Kidney (tissue), 14 donors: ENCODE data around the gene RAD23A. TPM values are rescaled to one million over a fixed set of nuclear protein-coding genes. Genes with fewer than 3 reads are reported as not detected.
"Not testable (repeated sequence)": the region's sequence is repeated elsewhere in the genome, so short reads cannot be mapped to it uniquely, and the experiment has no call there.

ENCODE experiments used
- DNase-seq, 5 donors: peaks; one replicate each; pipeline ENCODE4 v3.0.0-alpha.2; 2013 to 2020
- FAIRE-seq: peaks from 2 replicates; lab custom pipeline; 2012; peaks lifted over from hg19 to GRCh38; lab: Jason Lieb, UNC
- H3K27ac ChIP-seq, 2 donors: one replicate each; pipeline ENCODE4 v1.7.0; 2013; ENCODE audit warnings: low read depth in 2 of 2, low read length in 2 of 2, inconsistent platforms in 1 of 2
- H3K27me3 ChIP-seq: one replicate; pipeline ENCODE4 v1.7.1; 2013; ENCODE audit warnings: low read length, inconsistent platforms; ENCODE audit not compliant: control insufficient read depth, insufficient read depth
- H3K36me3 ChIP-seq, 3 donors: one replicate each; pipeline versions ENCODE4 v1.7.0 to v1.7.1; 2013; ENCODE audit warnings: low read length in 3 of 3, control low read depth in 1 of 3, inconsistent platforms in 1 of 3; ENCODE audit not compliant: insufficient read depth in 3 of 3, control insufficient read depth in 2 of 3
- H3K4me1 ChIP-seq, 3 donors: one replicate each; pipeline versions ENCODE4 v1.7.0 to v1.7.1; 2013; ENCODE audit warnings: low read length in 3 of 3, inconsistent platforms in 1 of 3, low read depth in 1 of 3; ENCODE audit not compliant: control insufficient read depth in 2 of 3, insufficient read depth in 2 of 3
- H3K4me3 ChIP-seq, 3 donors: one replicate each; pipeline versions ENCODE4 v1.7.0 to v1.8.1; 2013; ENCODE audit warnings: low read length in 3 of 3, control low read depth in 1 of 3, inconsistent platforms in 1 of 3
- H3K9ac ChIP-seq, 3 donors: one replicate each; pipeline versions ENCODE4 v1.7.0 to v1.7.1; 2013; ENCODE audit warnings: low read length in 3 of 3, control low read depth in 1 of 3, inconsistent platforms in 1 of 3
- H3K9me3 ChIP-seq, 3 donors: one replicate each; pipeline versions ENCODE4 v1.7.0 to v1.7.1; 2013; ENCODE audit warnings: low read length in 3 of 3, control low read depth in 1 of 3, inconsistent platforms in 1 of 3; ENCODE audit not compliant: control insufficient read depth in 2 of 3, insufficient read depth in 1 of 3
- CTCF ChIP-seq: IDR thresholded peaks from 3 replicates; pipeline ENCODE4 v1.5.1; 2012; ENCODE audit warnings: mild to moderate bottlenecking, moderate library complexity, borderline replicate concordance; ENCODE audit not compliant: insufficient read depth; ENCODE audit errors: extremely low read depth
- intact Hi-C: fragments of 100-400 bp; cut with DNase I; formaldehyde crosslinking; loops from one replicate; pipeline ENCODE4 v1.11.1; 2022
- polyA plus RNA-seq: library from polyadenylated mRNA; stranded (reverse); fragments of 350-450 nt; fragmentation: Illumina TruSeq; extraction: RNeasy Lipid Tissue Mini Kit (QIAGEN cat#74804); gene quantifications from one replicate; pipeline ENCODE4 v1.2.3, GENCODE V29; 2014; ENCODE audit warnings: low read depth, low replicate concordance; ENCODE audit not compliant: insufficient read depth
- total RNA-seq: library from RNA; stranded (reverse); fragmentation: NEBNext Ultra II Directional; extraction: Animal tissue kit (Norgen Biotek cat#: 25700); gene quantifications from one replicate; pipeline ENCODE4 v1.2.1, GENCODE V29; 2021
- donor health status: control.
- donor health status: control.
- donor health status: control.
- donor health status: control.
- donor health status: control.
- donor health status: DM: yes; HTN: yes; CAD: no.
- donor health status: Normal renal cell carcinoma (clear cell type).

The RAD23A gene
- total and polyA plus RNA-seq, 2 donors from 2014 or later = 79.2 to 105 TPM

GRCh38 chr19:12973236-12973635, 27.6 kb downstream of the RAD23A start:
- Histone ChIP-seq H3K9me3 (no peaks in the 10 kb centered on the region), H3K27ac (no peak overlapping the region), H3K4me3 (no peak overlapping the region), H3K9ac (no peak overlapping the region), H3K36me3 (no peaks in the 10 kb centered on the region), H3K27me3 (no peaks in the 10 kb centered on the region), H3K4me1 (peaks cover 0 to 2% (median 0%) of the 10 kb centered on the region in 3 donors)
- no peak for TF ChIP-seq CTCF
- DNase-seq (no peak), FAIRE-seq (no peak)
- intact Hi-C loops = loop anchor here (10.0 kb wide), 1 partner anchor 92 kb away; no protein-coding TSS in a partner anchor

GRCh38 chr19:12974301-12975220, 28.9 kb downstream of the RAD23A start:
- no peaks in the 10 kb centered on the region for H3K9me3 ChIP-seq
- no peak for FAIRE-seq
- H3K27ac ChIP-seq = no peak overlapping the region
- no peaks in the 10 kb centered on the region for H3K27me3 ChIP-seq
- H3K4me3 ChIP-seq = no peak overlapping the region
- intact Hi-C loops = loop anchor here (5.0 to 10.0 kb wide), 2 partner anchors 90 to 123 kb away; no protein-coding TSS in a partner anchor
- no peak for DNase-seq
- H3K9ac ChIP-seq = no peak overlapping the region
- H3K4me1 ChIP-seq = peaks cover 0 to 2% (median 0%) of the 10 kb centered on the region in 3 donors
- TF ChIP-seq CTCF = no peak
- no peaks in the 10 kb centered on the region for H3K36me3 ChIP-seq

GRCh38 chr19:12975221-12975741, 29.6 kb downstream of the RAD23A start:
- H3K36me3 ChIP-seq = no peaks in the 10 kb centered on the region
- no peaks in the 10 kb centered on the region for H3K9me3 ChIP-seq
- DNase-seq = no peak
- no peak overlapping the region for H3K27ac ChIP-seq
- no peak for TF ChIP-seq CTCF
- no peak overlapping the region for H3K4me3 ChIP-seq
- no peaks in the 10 kb centered on the region for H3K27me3 ChIP-seq
- H3K9ac ChIP-seq = no peak overlapping the region
- intact Hi-C loops = loop anchor here (5.0 to 10.0 kb wide), 2 partner anchors 90 to 122 kb away; no protein-coding TSS in a partner anchor
- no peak for FAIRE-seq
- H3K4me1 ChIP-seq = peaks cover 0 to 2% (median 0%) of the 10 kb centered on the region in 3 donors

GRCh38 chr19:12976109-12976508, 30.4 kb downstream of the RAD23A start:
- not testable (repeated sequence) for H3K36me3 ChIP-seq, DNase-seq, H3K27ac ChIP-seq, H3K4me3 ChIP-seq, H3K4me1 ChIP-seq, FAIRE-seq, H3K9me3 ChIP-seq, H3K9ac ChIP-seq, H3K27me3 ChIP-seq
- intact Hi-C loops = loop anchor here (5.0 to 10.0 kb wide), 2 partner anchors 89 to 121 kb away; no protein-coding TSS in a partner anchor
